HG03565 (cell line): Measurements from ENCODE around the gene BEX1.
"Not testable (repeated sequence)": the region's sequence is repeated elsewhere in the genome, so short reads cannot be mapped to it uniquely, and the experiment has no call there.

Source experiments
- ATAC-seq: cut with Tn5 transposase; IDR thresholded peaks from one replicate; pipeline ENCODE4 v1.9.1; 2021; ENCODE audit warnings: mild to moderate bottlenecking, moderate library complexity; ENCODE audit not compliant: unreplicated experiment

The BEX1 gene

DNA sequence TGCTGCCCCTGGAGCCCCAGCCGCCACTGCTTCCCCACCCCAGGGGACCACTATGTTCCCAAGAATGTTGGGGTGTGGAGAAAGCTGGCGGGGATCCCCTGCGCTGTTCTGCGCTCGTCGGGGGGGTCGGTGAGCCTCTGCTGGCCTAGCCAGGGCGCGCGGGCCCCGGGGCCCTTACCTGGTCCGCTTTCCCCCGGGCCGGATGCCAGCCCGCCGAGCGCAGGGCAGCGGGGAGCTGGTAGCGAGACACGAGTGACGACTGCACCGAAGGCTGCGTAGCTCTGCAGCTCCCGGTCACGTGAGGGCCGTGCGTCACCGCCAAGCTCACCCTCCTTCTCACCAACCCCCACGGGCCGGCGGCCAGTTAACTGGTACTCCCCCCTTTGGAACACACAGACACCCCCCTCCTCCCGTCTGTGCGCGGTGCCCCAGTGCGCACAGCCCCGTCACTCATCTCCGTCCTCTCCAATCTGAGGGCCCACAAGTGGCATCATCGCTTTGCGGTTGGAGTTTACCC, at the start of gene BEX1:
Gene BEX1, minus strand, starts transcription at position 254 of the 517 bp plus-strand sequence. CDS start 897 bp downstream, outside the sequence.
- no peak for ATAC-seq

DNA sequence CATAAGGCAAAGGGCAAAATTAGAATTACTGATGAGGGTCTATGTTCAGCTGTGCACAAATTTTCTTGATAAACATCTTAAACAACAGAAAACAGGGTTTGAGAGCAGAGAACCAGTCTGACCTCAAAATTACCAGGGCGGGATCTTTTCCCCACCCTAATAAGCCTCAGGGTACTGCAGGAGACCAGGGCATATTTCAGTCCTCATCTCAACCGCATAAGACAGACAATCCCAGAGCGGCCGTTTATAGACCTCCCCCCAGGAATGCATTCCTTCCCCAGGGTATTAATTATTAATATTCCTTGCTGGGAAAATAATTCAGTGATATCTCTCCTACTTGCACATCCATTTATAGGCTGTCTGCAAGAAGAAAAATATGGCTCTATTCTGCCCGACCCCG, 45.5 kb upstream of the BEX1 start:
- not testable (repeated sequence) for ATAC-seq

GRCh38 chrX:103107836-103108235, 43.9 kb upstream of the BEX1 start:
- no peak for ATAC-seq

- ATAC-seq = not testable (repeated sequence)
Observed at GRCh38 chrX:103107227-103107737, 43.3 kb upstream of the BEX1 start.

- not testable (repeated sequence) for ATAC-seq
Observed at GRCh38 chrX:103104370-103104769, 40.4 kb upstream of the BEX1 start.

DNA sequence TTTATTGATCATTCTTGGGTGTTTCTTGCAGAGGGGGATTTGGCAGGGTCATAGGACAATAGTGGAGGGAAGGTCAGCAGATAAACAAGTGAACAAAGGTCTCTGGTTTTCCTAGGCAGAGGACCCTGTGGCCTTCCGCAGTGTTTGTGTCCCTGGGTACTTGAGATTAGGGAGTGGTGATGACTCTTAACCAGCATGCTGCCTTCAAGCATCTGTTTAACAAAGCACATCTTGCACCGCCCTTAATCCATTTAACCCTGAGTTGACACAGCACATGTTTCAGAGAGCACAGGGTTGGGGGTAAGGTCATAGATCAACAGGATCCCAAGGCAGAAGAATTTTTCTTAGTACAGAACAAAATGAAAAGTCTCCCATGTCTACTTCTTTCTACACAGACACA, 39.9 kb upstream of the BEX1 start:
- not testable (repeated sequence) for ATAC-seq

GRCh38 chrX:103101299-103102042, 37.5 kb upstream of the BEX1 start:
- no peak for ATAC-seq

- no peak for ATAC-seq
Observed at GRCh38 chrX:103100484-103100883, 36.5 kb upstream of the BEX1 start.

- ATAC-seq = no peak
Observed at GRCh38 chrX:103099691-103100090, 35.7 kb upstream of the BEX1 start.

- ATAC-seq = no peak
Observed at GRCh38 chrX:103098488-103098887, 34.5 kb upstream of the BEX1 start.

- no peak for ATAC-seq
Observed at GRCh38 chrX:103092942-103093341, 29.0 kb upstream of the BEX1 start, which contains the start of gene NXF3. TSS of gene NXF3 (minus strand) at chrX:103093143. CDS start at chrX:103093023, 120 bp downstream.

DNA sequence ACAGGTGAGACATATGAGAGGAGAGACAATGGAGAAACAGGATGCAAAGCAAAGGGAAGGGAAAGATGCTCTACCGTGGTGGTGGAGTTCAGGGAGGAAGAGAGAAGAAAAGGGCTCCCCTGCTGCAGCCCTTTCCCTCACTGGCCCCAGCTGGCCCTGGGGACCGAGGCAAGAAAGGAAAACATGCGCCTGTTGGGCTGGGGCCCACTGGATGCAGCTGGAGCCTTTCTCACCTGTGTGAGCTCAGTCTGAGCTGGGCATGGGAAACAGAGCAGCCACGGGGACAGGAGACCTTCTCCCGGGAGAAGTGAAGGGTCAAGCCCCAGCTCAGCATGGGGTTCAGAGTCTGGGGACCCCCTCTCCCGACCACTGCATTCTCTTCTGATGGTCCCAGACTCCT, 17.1 kb upstream of the BEX1 start:
- no peak for ATAC-seq

GRCh38 chrX:103073467-103073866, 9.5 kb upstream of the BEX1 start:
- ATAC-seq = no peak

GRCh38 chrX:103066606-103067005, 2.6 kb upstream of the BEX1 start:
- no peak for ATAC-seq

DNA sequence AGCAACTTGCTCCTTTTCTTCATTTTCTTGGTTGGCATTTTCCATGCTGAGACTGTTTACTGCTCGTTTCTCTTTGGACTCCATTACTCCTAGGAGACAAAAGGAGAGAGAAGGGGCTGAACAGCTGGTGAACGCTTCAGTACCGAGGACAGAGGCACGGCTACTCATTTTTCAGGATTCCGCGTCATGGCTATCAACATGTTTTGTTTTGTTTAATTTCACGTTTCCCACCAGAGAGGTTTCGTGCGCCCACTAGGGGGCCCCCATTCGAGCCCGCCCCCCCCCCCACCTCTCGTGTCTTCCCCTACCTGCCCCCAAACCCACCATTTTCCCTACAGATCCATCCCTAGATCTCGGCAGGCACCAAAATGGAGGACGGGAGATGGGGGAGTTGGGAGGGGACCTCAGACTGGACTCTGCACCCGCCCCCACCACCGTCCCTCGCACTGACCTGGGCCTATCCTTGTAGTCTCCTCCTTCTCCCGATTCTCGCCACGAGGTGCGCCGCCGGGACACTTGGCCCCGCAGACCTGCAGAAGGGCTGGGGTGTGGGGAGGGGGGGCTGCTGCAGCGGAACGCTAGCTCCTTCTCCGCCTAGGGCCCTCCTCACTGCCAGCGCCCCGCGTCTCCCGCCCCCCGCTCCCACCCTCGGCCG, 653 bp downstream of the BEX1 start:
- ATAC-seq = no peak

- ATAC-seq = no peak
Observed at GRCh38 chrX:103061486-103061885, 2.5 kb downstream of the BEX1 start.

DNA sequence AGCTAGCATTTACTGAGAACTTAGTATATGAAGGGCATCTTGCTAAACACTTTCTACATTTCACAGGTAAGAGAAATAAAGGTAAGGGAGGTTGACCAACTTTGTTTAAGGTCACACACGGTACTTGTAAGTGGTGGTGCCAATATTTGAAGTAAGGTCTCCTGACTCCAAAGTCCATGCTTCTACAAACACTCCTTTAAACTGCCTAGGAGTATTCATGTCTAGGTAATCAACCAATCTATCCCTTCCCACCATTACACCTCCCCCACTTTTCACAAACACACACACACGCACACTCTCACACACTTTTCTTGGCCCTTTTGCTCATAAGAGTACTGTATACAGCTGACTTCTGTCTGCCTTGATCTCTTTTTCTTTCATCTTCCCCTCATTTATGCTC, 7.1 kb downstream of the BEX1 start:
- ATAC-seq = no peak

DNA sequence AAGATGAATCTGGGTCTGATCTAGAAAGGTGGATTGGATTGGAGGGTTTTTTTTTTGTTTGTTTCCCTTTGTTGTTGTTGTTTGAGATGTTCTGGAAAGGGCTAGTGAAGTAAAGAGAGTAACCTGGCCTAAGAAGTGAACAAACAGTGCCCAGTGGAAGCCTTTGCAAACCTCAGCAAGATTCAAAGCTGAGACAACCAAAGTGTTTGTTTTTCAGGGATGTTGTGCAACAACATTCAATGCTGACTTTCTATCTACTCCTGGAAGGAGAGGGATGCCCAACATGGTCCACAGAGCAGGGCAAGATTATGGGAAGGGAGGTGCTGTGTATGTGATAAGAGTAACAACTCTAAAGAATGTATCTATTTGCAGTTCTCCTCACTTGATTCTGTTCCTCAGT, 11.3 kb downstream of the BEX1 start:
- ATAC-seq = no peak

GRCh38 chrX:103051260-103051789, 12.6 kb downstream of the BEX1 start:
- no peak for ATAC-seq

DNA sequence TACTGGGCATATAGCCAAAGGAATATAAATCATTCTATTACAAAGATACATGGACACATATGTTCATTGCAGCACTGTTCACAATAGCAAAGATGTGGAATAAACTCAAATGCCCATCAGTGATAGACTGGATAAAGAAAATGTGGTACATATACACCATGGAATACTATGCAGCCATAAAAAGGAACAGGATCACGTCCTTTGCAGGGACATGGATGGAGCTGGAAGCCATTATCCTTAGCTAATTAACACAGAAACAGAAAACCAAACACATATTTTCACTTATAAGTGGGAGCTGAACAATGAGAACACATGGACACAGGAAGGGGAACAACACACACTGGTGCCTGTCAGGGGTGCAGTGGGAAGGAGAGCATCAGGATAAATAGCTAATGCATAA, 30.6 kb downstream of the BEX1 start:
- ATAC-seq = not testable (repeated sequence)

DNA sequence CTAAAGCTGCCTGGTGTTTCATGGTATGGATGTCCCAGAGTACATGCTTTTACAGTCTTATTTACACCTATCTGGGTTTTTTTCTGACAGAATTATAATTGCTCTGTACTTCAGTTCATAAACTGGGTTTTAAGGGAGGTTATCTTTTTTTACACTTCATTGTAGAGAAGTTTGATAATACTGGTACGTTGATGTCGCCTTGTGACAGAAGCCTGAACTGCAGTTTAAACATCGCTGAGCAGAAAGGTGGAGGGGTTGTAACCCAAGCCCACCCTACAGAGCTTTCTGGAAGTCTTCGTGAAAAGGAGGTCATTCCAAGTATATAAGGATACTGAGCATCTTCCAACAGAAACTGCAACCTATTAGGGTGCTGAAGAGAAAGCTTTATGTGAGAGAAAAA, 46.4 kb downstream of the BEX1 start:
- no peak for ATAC-seq

GRCh38 chrX:103012945-103013344, 51.0 kb downstream of the BEX1 start:
- ATAC-seq = no peak
